DND-41 (cell line): Measurements from ENCODE around the gene HTR3C.

Experiments
- EZH2 ChIP-seq: IDR thresholded peaks from 3 replicates; pipeline ENCODE4 v1.6.1; 2012; ENCODE audit warnings: borderline replicate concordance, low read depth, mild to moderate bottlenecking, moderate library complexity, low read length, inconsistent platforms; ENCODE audit not compliant: severe bottlenecking
- TF ChIP-seq, protein P1 (sequence below): IDR thresholded peaks from 2 replicates; pipeline ENCODE4 v1.5.1; 2012; ENCODE audit warnings: borderline replicate concordance, low read length, moderate library complexity, mild to moderate bottlenecking; ENCODE audit not compliant: poor library complexity, severe bottlenecking; ENCODE audit errors: extremely low read depth

DNA sequence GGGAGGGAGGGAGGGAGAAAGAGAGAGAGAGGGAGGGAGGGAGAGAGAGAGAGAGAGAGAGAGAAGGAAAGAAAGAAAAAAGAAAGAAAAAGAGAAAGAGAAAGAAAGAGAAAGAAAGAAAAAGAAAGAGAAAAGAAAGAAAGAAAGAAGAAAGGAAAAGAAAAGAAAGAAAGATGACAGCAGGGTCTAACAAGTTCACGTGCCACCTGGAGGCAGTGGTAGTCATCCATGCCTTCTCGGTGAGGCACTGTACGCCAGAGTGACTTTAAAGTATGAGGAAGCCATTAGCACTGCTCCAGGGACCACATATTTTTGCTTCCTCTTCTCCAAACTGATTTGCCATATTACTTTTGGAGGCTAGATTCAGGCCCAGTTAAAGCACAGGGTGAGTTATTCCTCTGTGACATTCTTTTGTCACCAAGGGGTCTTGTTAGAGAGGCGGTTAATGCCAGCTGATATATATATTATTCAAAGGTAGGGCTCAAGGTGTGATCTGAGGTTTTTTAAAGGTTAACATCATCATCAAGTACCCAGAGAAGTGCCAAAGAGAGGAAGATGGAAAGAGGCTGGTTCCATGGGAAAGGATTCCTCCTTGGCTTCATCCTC, 21.6 kb upstream of the HTR3C start, which contains the start of gene HTR3D:
- TF ChIP-seq EZH2 = no peak
- TF ChIP-seq, protein P1, sequence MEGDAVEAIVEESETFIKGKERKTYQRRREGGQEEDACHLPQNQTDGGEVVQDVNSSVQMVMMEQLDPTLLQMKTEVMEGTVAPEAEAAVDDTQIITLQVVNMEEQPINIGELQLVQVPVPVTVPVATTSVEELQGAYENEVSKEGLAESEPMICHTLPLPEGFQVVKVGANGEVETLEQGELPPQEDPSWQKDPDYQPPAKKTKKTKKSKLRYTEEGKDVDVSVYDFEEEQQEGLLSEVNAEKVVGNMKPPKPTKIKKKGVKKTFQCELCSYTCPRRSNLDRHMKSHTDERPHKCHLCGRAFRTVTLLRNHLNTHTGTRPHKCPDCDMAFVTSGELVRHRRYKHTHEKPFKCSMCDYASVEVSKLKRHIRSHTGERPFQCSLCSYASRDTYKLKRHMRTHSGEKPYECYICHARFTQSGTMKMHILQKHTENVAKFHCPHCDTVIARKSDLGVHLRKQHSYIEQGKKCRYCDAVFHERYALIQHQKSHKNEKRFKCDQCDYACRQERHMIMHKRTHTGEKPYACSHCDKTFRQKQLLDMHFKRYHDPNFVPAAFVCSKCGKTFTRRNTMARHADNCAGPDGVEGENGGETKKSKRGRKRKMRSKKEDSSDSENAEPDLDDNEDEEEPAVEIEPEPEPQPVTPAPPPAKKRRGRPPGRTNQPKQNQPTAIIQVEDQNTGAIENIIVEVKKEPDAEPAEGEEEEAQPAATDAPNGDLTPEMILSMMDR = no peak
